ENCODE results near the gene TGM5.

DNA sequence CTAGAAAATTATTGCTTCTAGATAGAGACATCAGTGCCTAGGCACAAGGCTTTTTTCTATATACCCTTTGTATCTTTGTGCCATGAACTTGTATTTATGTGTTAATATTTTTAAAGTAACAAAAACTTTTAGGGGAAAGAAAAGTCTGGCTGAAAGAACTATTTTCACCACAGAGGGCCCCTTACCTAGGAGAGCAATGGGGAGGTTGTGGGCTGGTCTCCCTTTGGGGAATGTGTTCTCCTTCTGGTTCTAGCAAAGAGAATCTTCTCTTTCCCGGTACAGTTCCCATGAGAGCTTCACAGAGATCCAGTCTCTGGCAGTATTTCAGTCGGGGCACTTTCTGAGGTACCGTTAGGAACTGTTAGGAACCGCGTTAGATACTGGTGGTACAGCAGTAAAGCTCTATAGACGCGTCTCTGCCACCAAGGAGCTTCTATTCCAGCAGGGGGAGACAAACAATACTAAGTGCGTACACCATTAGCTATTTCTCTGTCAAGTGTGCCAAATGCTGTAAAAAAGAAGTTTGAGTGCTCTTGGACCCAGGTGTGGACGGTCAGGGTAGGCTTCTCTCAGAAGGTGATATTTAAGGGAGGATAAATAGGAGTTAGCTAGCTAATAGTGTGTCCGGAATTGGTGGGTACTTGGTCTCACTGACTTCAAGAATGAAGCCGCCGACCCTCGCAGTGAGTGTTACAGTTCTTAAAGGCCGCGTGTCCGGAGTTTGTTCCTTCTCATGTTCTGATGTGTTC lies 41.4 kb downstream of the TGM5 start:
- TF ChIP-seq, protein P1, sequence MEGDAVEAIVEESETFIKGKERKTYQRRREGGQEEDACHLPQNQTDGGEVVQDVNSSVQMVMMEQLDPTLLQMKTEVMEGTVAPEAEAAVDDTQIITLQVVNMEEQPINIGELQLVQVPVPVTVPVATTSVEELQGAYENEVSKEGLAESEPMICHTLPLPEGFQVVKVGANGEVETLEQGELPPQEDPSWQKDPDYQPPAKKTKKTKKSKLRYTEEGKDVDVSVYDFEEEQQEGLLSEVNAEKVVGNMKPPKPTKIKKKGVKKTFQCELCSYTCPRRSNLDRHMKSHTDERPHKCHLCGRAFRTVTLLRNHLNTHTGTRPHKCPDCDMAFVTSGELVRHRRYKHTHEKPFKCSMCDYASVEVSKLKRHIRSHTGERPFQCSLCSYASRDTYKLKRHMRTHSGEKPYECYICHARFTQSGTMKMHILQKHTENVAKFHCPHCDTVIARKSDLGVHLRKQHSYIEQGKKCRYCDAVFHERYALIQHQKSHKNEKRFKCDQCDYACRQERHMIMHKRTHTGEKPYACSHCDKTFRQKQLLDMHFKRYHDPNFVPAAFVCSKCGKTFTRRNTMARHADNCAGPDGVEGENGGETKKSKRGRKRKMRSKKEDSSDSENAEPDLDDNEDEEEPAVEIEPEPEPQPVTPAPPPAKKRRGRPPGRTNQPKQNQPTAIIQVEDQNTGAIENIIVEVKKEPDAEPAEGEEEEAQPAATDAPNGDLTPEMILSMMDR (IDR thresholded peaks at IDR 0.05) = peak; percentile 23 to 60 (median 46)
- TF ChIP-seq POLR2A (IDR thresholded peaks at IDR 0.05) (no peak), EP300 (IDR thresholded peaks at IDR 0.05) (no peak)
